ENCODE measurements around the gene KCNH1. TPM values are rescaled to one million over a fixed set of nuclear protein-coding genes. Genes with fewer than 3 reads are reported as not detected.

KCNH1 gene
- total RNA-seq, 1 donor from 2014 or later: 0.10 TPM

DNA sequence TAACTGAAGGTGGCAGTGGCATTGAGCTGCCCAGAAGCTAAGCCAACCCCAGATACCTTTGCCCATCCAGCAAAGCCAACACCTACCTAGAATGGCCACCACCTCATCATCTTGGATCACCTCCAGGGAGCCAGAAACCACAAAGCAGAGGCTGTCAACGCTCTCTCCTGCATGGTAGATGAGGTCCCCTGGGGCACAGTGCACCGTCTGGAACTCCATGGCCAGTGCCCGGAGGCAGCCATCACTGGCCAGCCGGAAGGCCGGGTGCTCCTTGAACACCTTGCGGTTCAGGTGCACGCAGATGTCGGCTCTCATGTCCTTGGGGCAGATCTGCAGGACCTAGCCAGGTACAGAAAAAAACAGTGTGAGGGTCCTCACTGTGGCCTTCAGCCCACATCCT lies 336.5 kb downstream of the KCNH1 start:
- Mint-ChIP-seq H3K27me3 (ENCODE audit: unreplicated experiment) (no peaks in the 10 kb centered on the region), H3K27ac (ENCODE audit: unreplicated experiment) (no peak overlapping the region), H3K4me1 (ENCODE audit: unreplicated experiment) (no peaks in the 10 kb centered on the region), H3K36me3 (ENCODE audit: low read depth, unreplicated experiment) (no peaks in the 10 kb centered on the region), H3K4me3 (ENCODE audit: unreplicated experiment) (no peak overlapping the region), H3K9me3 (ENCODE audit: unreplicated experiment) (no peaks in the 10 kb centered on the region)
- TF ChIP-seq, protein P1, sequence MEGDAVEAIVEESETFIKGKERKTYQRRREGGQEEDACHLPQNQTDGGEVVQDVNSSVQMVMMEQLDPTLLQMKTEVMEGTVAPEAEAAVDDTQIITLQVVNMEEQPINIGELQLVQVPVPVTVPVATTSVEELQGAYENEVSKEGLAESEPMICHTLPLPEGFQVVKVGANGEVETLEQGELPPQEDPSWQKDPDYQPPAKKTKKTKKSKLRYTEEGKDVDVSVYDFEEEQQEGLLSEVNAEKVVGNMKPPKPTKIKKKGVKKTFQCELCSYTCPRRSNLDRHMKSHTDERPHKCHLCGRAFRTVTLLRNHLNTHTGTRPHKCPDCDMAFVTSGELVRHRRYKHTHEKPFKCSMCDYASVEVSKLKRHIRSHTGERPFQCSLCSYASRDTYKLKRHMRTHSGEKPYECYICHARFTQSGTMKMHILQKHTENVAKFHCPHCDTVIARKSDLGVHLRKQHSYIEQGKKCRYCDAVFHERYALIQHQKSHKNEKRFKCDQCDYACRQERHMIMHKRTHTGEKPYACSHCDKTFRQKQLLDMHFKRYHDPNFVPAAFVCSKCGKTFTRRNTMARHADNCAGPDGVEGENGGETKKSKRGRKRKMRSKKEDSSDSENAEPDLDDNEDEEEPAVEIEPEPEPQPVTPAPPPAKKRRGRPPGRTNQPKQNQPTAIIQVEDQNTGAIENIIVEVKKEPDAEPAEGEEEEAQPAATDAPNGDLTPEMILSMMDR (IDR thresholded peaks at IDR 0.05; ENCODE audit: unreplicated experiment): no peak
- DNase-seq (ENCODE audit: low spot score): no peak

GRCh38 chr1:210796421-210796820 lies 337.5 kb downstream of the KCNH1 start:
- Mint-ChIP-seq H3K9me3 (ENCODE audit: unreplicated experiment) (no peaks in the 10 kb centered on the region), H3K4me1 (ENCODE audit: unreplicated experiment) (peaks cover 3% of the 10 kb centered on the region), H3K27me3 (ENCODE audit: unreplicated experiment) (no peaks in the 10 kb centered on the region), H3K36me3 (ENCODE audit: low read depth, unreplicated experiment) (no peaks in the 10 kb centered on the region), H3K27ac (ENCODE audit: unreplicated experiment) (no peak overlapping the region), H3K4me3 (ENCODE audit: unreplicated experiment) (no peak overlapping the region)
- DNase-seq (ENCODE audit: low spot score): no peak
- TF ChIP-seq, protein P1 (IDR thresholded peaks at IDR 0.05; ENCODE audit: unreplicated experiment): no peak

GRCh38 chr1:210794445-210794844 lies 339.5 kb downstream of the KCNH1 start:
- Mint-ChIP-seq H3K4me1 (ENCODE audit: unreplicated experiment) (peaks cover 13% of the 10 kb centered on the region), H3K9me3 (ENCODE audit: unreplicated experiment) (no peaks in the 10 kb centered on the region)

GRCh38 chr1:210792250-210793102 lies 341.5 kb downstream of the KCNH1 start:
- DNase-seq (ENCODE audit: low spot score): no peak
- Mint-ChIP-seq H3K27ac (ENCODE audit: unreplicated experiment) (no peak overlapping the region), H3K4me1 (ENCODE audit: unreplicated experiment) (peaks cover 13% of the 10 kb centered on the region), H3K4me3 (ENCODE audit: unreplicated experiment) (no peak overlapping the region), H3K36me3 (ENCODE audit: low read depth, unreplicated experiment) (no peaks in the 10 kb centered on the region), H3K9me3 (ENCODE audit: unreplicated experiment) (no peaks in the 10 kb centered on the region), H3K27me3 (ENCODE audit: unreplicated experiment) (no peaks in the 10 kb centered on the region)
- TF ChIP-seq, protein P1 (IDR thresholded peaks at IDR 0.05; ENCODE audit: unreplicated experiment): no peak

More at GRCh38 chr1:210794445-210794844, 339.5 kb downstream of the KCNH1 start:
- TF ChIP-seq, protein P1 (IDR thresholded peaks at IDR 0.05; ENCODE audit: unreplicated experiment): no peak
- H3K4me3 Mint-ChIP-seq (ENCODE audit: unreplicated experiment): no peak overlapping the region
- no peaks in the 10 kb centered on the region for H3K36me3 Mint-ChIP-seq (ENCODE audit: low read depth, unreplicated experiment)
- no peak for DNase-seq (ENCODE audit: low spot score)
- H3K27me3 Mint-ChIP-seq (ENCODE audit: unreplicated experiment): no peaks in the 10 kb centered on the region
- H3K27ac Mint-ChIP-seq (ENCODE audit: unreplicated experiment): no peak overlapping the region

GRCh38 chr1:210790196-210790595 lies 343.8 kb downstream of the KCNH1 start:
- Mint-ChIP-seq H3K9me3 (ENCODE audit: unreplicated experiment) (no peaks in the 10 kb centered on the region), H3K4me3 (ENCODE audit: unreplicated experiment) (no peak overlapping the region), H3K4me1 (ENCODE audit: unreplicated experiment) (peaks cover 13% of the 10 kb centered on the region), H3K27ac (ENCODE audit: unreplicated experiment) (no peak overlapping the region), H3K27me3 (ENCODE audit: unreplicated experiment) (no peaks in the 10 kb centered on the region), H3K36me3 (ENCODE audit: low read depth, unreplicated experiment) (no peaks in the 10 kb centered on the region)
- no peak for DNase-seq (ENCODE audit: low spot score)
- TF ChIP-seq, protein P1 (IDR thresholded peaks at IDR 0.05; ENCODE audit: unreplicated experiment): no peak

Data from endothelial cell (in vitro differentiated cells).